Cardiac fibroblast (primary cell): ENCODE results near the gene ITLN1.
"Not testable (repeated sequence)": the region's sequence is repeated elsewhere in the genome, so short reads cannot be mapped to it uniquely, and the experiment has no call there.

Experiments used
- DNase-seq, 2 donors: peaks; one replicate each; pipeline versions ENCODE4 v3.0.0 to v3.0.0-alpha.2; 2010; ENCODE audit warnings: low read depth in 2 of 2
- H3K4me3 ChIP-seq, 2 donors: replicated peaks in 1 of 2; 1 replicate in 1 of 2; 2 replicates in 1 of 2; pipeline ENCODE4 v1.5.1; 2011; ENCODE audit warnings: low read depth in 2 of 2, low read length in 2 of 2, mild to moderate bottlenecking in 2 of 2, moderate library complexity in 1 of 2
- CTCF ChIP-seq: IDR thresholded peaks from one replicate; pipeline ENCODE4 v1.5.1; 2011; ENCODE audit warnings: low read depth, mild to moderate bottlenecking, low read length, inconsistent platforms

ITLN1 gene

GRCh38 chr1:160891474-160891873, 6.5 kb upstream of the ITLN1 start:
- TF ChIP-seq CTCF: no peak
- H3K4me3 ChIP-seq: no peak overlapping the region
- DNase-seq: no peak

GRCh38 chr1:160888926-160889325, 3.9 kb upstream of the ITLN1 start:
- no peak for DNase-seq
- no peak overlapping the region for H3K4me3 ChIP-seq
- TF ChIP-seq CTCF: no peak

GRCh38 chr1:160887071-160887470, 2.1 kb upstream of the ITLN1 start:
- H3K4me3 ChIP-seq: no peak overlapping the region
- DNase-seq: no peak
- TF ChIP-seq CTCF: no peak

GRCh38 chr1:160884579-160884978, 401 bp downstream of the ITLN1 start:
- TF ChIP-seq CTCF: no peak
- H3K4me3 ChIP-seq: no peak overlapping the region
- DNase-seq: no peak

GRCh38 chr1:160883581-160884513, 1.1 kb downstream of the ITLN1 start:
- TF ChIP-seq CTCF: no peak
- DNase-seq: no peak
- H3K4me3 ChIP-seq: no peak overlapping the region

- no peak for DNase-seq
- TF ChIP-seq CTCF: no peak
- H3K4me3 ChIP-seq: no peak overlapping the region
These were observed 2.4 kb downstream of the ITLN1 start for GRCh38 chr1:160882582-160882981.

GRCh38 chr1:160881264-160881663, 3.7 kb downstream of the ITLN1 start:
- DNase-seq, H3K4me3 ChIP-seq: not testable (repeated sequence)
